NCI-H1105 treated with DMSO at 0.1 percent for 48 hours (cell line): Measurements from ENCODE around the gene ENHO.

Source experiments
- DNase-seq: peaks from one replicate; lab custom pipeline; 2025; lab: John Stamatoyannopoulos, UW

ENHO gene

DNA sequence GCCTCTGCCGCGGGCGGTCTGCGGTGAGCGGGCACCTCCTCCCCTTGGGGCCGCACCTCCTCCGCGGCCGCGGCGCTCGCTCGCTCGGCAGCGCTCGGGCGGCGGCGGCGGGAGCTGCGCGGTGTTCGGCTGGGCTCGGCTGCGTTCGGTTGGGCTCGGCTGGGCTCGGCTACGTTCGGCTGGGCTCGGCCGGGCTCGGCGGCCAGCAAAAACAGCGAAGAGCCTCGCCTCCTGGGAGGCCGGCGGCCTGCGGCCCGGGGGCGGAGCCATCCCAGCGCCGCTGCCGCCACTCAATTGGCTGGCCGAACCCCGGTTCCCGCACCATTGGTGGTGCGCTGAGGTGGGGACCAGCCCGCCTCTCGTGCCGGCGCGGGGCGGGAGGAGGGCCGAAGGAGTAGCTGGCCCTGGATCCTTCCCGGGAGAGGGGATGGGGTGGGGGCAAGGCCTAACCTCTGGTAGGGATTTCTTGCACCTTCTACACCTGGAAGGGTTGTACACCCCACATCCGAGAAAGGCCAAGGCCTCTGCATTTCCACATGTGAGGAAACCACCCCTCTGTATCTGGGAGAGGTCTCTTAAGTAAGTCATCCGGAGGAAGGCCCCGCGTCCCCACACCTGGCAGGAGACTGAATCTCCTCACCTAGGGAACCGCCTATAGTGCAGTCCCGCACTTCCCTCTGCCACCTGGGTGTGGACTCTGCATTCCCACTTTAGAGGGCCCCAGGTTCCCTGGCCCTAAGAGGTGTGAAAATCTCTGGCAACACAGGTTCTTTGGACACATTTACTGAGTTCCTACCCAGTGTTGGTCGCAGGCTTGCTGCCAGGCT lies at the start of gene ENHO:
ENHO (minus strand) TSS at position 20 of the 827 bp plus-strand sequence. CDS start 1,295 bp downstream, outside the sequence.
- peak; percentile 92 for DNase-seq

DNA sequence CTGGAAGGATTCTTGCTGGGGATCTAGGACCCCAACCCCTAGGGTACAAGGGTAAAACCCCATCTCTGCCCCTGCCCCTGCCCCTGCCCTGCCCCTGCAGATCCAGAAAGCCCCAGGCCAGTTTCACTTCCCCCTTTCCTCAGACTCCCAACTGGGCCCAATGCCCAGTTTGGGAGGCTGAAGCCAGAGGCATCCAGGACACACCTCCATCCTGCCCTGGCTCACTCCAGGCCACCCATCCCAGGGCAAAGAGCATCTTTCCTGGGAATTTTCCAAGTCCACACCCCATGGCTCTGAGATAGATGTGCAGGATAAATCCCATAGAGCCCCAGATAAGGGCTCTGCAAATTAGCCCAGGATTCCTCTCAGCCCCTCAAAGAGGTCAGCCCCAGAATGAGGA lies 49.3 kb upstream of the ENHO start:
- no peak for DNase-seq

DNA sequence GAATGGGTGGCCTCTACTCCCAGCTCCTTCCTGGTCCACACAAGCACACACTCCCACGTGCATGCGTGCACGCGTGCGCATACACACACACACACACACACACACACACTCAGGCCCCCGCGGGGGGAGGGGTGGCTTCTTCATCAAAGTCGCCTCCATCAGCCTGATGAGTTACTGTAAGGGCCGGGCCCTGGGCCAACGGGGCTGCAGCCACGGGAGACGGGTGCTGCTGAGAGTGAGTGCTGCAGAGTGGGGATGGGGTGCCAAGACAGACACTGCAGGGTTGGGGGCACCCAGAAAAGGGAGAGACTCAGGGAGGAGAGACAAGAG lies 48.7 kb upstream of the ENHO start:
- DNase-seq: no peak

DNA sequence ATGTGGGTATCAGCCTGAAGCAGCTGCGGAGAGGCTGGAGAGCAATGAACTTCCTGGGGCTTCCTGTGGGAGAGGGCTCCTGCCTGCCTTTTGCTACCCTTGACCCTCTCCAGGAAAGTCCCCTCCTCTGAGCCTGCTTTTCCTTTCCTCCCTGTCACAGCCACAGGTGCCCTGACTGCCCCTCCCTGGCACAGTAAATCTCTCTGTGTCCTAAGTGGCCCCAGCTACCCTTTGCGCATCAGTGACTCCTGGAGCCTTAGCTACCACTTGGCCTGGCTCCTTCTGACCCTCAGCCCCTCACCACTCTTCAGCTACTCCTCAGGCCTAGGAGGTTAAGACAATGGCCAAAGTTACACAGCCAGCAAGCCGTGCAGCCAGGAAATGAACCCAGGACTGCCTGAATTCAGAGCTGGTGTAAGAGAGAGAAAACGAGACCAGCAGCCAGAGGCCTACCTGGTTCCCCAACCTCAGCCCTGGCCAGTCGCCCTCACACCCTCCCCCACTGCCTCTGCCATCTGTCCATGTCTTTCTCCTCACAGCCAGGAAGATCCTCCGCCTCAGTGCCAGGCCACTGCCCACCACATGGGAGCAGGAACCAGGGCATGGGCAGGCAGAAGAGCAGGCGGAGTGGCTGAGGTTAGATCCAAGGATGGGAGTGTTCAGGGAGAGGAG lies 48.2 kb upstream of the ENHO start:
- no peak for DNase-seq

DNA sequence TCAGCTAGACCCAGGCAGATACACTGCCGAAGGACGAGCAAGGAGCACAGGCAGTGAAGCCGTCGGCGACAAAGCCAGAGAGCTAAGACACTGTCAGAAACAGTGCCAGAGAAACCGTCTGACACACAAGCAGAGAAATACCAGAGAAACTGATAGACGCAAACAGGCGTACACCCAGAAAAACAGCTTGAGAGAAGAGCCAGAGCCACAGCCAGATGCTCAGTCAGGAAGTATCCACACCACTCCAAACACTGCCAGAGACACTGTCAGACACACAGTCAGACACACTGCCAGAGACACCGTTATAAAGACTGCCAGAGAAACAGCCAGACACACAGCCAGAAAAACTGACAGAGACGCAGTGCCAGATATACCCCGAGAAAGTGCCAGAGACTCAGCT lies 47.6 kb upstream of the ENHO start:
- no peak for DNase-seq

DNA sequence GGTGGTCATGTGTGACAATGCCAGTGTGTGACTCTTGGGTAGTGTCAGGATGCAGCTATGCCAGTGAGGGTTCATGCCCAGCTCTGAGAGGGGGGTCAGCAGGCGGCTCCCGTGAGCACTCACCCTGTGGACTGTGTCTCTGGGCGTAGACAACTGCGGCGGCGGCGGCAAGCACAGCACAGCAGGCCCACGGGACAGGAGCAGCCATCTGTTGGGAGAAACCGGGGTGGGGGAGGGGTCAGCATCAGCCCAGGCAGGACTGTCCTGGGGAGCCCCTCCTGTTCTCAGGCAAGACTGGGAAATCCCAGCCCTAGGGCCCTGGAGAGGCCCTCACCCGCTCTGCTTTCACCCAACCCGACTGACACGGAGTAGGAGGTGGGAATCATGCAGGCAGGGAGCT lies 46.0 kb upstream of the ENHO start:
- DNase-seq: no peak

DNA sequence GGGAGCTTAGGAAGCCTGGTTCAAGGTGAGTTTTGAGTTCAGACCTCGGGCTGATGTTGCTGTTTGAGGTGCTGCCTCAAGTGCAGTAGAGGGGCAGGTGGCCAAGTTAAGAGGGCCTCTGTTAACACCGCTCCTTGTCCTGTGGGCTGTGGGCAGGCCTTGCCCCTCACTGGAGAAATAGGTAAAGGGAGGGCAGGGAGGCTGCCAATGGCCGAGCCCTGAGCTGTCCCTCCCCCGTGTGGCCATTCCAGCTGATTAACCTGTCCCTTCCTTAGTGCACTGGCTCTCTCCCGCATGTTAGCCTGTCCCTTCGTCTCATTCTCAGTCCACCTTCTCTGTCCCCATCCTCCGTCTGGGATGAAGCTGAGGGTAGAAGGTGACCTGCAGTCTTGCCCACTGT lies 45.3 kb upstream of the ENHO start:
- DNase-seq: no peak

DNA sequence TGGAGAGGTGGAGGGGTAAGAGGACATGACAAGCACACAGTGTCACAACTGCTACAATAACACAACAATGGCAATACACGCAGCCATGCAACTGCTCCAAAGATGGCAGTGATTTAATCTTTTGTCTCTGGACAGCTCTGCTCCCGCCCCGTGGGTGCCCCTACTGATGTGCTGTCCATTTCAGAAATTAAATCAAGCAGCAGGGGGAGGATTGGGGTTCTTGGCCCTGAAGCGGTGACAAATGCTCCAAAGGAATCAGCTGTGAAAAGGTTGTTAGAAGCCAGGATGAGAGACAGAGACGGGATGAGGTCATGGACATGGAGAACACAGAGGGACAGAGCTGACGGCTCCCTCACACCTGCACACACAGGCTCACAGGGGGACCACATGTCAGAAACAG lies 44.2 kb upstream of the ENHO start:
- DNase-seq: no peak

DNA sequence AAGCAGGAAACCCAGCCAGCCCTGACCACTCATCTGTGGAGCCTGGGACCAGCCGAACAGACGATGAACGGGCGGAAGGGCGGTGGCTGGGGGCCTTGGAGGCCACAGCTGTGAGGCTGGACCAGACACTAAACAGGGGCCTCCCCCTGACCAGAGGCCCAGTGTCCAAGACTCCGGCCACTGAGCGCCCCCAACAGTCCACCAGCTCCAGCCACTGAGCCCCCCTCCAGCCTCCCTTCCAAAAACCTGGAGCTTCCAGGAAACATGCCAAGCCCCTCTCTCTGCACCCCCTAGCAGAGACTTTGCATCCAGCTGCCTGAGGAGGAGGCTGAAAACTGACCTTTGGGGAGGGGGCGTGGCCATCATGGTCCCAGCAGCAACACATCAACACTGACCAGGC lies 43.5 kb upstream of the ENHO start:
- DNase-seq: no peak

DNA sequence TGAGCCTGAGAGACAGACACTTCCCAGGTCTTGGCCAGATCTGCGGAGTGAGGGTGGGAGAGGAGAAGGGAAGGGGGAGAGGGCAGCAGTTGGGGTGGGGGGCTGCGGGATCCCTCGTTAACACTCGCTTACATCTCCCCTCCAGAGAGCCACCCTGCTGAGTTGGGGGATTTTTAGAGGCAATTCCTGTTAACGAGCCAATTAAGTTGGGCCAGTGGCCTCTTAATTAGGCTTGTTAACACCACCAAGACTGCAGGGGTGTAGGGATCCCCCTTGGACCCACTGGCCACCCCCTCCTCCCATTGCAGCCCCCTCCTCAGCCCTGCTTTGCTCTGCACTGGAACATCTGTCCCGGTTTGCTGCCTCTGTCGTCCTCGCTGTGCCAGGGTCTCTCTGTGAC lies 43.1 kb upstream of the ENHO start:
- no peak for DNase-seq

DNA sequence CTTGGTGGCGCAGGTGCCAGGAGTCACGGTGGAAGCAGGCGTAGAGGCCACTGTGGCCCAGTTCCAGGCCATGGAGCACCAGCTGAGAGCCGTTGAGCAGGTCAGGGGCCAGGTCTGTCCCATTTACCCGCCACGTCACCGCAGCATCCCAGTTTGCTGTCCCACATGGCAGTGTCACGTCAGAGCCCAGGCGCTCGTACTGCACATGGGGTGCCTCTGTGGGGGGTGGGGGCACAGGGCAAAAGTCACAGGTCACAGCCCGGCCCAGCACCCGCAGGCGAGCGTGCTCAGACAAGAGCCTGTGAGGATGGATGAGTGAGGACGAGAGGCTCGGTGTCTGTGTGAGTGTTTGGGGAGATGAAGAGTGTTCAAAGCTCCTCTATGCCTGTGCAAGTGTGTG lies 41.8 kb upstream of the ENHO start:
- DNase-seq: no peak

DNA sequence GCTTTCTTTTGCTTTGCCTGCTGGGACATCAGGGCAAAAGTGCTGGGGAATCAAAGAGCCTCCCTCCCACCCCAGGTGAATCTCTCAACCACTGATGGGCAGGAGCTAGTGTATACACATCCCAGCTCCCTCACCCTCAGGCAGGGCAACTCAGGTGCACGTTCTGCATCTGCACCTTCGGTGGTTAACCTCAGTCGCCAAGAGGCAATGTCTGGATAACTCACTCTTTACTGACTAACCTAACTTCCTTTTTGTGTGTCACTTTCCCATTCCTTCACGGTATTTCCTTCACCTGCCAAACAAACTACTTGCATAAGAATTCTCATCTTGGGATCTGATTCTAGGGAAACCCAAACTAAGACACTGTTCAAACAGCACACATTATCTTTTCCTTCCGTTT lies 40.5 kb upstream of the ENHO start:
- no peak for DNase-seq

DNA sequence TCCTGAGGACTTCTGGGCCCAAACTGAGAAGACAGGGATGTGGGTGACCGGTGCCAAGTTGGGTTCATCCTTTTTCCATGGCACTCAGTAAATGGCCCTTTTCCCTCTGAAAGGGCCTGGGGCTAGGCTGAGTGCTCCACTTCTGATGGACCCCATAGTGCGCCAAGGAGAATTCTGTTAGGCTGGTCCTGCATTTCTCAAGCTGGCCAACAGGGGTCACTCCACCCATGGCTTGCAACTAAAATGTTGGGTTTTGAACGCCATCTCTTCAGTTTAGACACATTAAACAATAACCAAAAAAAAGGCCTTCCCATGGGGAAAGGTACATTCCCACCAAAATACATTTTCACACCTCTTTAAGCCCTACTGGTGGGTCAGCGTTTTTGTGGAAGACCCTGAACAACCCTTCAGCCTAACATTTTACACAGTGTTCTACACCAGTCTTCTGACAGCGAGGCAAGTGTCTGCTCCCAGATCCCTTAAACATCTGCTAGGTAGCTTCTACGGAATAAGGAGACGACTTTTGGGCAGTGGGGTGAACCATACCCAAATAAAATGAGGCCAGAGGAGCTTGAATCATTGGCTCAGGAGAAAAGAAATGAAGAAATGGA lies 39.5 kb upstream of the ENHO start:
- DNase-seq: no peak

DNA sequence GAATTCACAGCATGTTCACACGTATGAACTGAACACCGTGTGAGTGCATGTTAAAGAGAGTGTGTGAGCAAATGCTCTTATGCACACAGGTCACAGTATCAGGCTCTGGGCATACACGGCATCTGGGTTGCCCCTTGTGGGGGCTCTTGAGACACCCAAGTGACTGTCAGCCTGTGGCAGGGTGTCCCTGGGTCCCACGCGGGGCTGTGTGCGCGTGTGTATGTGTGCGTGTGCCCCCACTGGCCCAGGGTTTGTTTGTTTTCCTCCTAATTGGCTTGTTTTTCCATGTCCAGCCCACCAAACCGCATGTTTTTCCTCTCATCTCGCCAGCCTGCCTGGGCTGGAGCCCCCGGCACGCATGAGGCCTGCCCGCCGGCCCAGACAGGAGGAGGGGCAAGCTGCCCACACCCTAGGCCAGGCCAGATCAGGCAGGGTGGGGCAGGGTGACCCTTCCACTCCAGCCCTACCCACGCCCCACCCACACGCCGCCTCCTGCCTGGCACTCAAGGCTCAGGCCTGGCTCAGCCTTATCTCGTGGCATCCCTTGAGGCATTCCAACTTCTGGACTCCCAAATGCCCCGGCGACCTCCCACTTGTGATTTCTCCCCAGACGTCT lies 37.9 kb upstream of the ENHO start:
- no peak for DNase-seq

DNA sequence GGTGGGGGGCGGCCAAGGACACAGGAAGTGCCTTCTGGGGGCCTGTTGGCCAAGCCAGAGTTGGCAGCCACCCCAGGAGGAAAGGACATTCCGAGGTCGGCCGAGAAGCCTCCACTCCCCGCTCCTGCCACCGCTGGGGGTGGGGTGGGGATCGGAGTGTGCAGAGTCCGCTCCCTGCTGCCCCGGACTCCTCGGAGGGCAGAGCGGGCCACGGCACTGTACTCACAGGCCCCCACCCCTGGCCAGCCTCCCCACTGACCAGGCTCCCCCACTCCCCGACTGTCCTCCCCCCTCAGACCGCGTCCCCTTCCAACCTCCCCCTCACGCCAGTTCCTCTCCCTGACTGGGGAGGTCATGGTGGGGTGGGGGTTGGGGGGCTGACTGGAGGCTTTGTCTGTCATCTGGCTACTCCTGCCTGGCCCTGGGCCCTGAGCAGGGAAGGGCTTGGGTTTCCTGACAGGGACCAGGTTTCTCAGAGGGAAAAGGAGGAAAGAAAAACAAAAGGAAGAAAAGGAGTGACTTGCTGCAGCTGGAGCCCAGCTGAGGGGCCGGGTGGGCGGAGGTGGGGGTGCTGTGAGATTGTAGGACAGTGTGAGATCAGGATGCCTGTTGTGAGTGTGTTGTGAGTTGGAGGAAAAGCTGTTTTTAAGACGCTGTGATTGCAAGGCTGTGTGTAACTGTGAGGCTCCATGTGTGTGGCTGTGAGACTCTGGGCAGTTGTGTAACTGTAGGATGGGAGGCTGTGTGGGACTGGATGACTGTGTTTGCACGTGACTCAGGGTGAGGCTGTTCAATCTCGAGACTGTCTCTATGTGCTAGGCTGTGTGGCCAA lies 37.0 kb upstream of the ENHO start:
- no peak for DNase-seq

DNA sequence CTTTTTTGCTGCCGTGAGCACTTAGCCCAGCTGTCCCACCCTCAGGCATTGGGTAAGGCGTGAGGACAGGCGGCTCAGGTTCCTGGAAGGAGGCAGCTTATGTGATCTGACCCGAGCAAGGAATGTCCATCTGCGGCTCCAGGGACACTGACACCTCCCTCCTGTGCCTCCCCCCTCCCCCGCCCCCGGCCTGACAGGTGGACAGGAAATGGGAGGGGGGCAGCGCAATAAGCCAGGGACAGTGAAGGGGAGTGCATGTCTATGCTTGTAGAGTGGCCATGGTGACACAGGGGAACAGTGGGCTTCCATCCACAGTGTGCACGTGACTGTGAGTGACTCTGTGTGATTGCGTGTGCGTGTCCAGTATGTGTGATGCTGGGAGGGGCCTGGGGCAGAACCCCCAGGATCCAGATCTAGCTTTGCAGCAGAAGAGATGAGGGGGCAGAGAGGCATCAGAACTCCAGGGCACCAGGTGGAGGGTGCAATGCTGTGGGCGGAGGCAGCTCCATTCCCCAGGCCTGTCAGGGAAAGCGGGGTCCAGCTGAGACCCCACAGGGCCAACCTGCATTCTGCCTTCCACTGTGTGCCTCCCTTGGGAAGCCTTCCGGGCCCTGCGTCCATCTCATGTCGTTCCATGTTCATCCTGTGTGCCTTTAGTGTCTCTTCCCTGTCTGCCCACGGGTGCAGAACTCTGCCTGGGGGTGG lies 36.3 kb upstream of the ENHO start:
- no peak for DNase-seq

DNA sequence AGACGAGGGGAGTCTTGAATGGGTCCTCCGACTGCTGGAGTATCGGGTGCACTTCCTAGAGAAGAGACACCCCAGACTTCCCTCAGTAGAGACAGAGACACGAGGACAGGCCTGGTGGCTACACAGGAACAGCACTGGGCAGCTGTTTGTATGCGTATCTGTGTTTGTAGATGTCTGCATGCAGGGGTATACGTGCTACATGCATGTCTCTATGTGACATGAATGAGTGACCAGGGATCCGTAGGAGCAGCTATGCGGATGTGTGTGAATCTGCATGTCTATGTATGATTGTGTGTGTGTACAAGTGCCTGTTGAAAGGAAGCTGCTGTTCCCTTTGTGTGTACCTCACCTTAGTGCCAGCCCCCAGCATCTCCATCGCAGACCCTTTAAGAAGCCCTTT lies 35.6 kb upstream of the ENHO start:
- DNase-seq: no peak

DNA sequence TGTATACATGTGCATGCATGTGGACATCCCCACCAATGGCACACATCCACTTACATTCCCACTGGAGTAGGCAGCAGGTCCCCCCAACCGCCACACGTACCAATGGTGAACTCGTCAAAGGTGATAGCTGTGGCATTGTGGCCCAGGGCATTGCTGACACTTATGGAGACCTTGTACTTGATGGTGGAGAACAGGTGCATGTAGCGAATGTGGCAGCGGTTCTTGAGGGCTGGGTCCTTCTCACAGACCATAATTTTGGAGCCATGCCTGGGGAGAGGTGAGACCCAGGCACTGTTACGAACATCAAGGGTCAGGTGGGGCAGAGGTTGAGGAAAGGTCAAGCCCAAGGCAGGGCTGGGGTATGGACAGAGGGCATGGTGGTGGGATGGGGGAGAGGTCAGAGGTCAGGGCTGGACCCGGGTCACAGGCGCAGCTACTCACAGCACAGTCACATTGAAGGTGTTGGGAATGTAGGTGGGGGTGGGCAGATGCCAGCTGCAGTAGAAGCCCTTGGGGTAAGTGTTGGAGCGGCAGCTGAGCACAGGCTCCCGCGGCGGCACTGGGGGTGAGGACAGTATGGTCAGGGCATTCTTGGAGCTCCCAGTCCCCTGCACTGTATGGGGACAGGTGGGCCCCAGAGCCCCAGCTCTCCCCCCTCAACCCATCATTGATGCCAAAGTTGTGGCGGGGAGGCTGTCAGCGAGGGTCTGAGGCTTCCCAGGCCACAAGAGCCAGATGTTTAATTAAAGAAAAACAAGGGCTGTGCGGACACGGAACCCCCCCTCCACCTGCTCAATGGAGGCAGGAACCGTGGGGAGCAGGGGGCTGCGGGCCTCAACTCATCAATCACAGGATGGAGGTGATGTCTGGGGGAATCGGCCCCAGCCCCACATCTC lies 34.9 kb upstream of the ENHO start:
- DNase-seq: no peak

DNA sequence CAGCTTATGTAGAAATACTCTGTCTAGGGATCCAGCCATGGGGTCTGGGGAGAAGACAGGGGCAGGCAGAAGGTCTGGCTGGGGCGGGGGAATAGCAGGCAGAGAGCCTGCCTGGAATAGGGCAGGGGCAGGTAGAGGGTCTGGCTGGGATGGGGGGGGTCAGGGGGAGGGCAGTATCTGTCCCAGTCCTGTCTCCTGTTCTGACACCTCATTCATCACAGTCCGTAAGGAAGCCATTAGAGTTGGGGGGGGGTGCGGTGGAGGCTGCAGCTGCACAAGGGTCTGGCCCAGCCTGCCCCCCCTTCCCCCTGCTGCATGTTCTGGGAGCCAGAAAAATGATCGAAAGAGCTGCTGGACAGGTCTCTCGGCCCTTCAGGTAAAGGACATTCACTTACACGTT lies 34.2 kb upstream of the ENHO start:
- DNase-seq: no peak

DNA sequence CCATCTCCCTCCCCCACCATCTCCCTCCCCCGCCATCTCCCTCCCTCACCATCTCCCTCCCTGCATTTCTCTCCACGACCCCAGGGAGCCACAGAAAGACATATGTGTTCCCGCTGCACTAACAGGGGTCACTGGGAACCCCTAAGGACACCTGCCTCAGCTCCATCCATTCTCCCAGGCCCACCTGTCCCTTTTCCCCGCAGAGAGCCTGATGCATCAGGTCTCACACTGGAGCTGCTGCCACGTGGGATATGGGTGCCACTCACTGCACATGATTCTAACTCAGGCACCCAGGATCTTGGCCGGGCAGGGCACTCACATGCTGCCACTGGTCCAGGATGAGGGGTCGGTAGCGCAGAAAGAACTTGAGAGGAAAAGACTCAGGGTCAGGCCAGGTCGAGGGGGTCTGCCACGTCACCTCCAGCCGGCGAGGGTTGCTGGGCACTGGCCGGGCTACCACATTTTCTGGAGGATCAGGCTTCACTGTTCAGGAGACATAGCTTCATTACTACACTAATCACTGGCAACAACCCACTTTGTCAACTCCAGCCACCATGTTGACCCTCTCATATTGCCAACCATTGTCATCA lies 33.2 kb upstream of the ENHO start:
- DNase-seq: no peak
